Mammary epithelial cell (primary cell): ENCODE data around the gene MYO5C.

Source experiments
- CTCF ChIP-seq, 2 donors: IDR thresholded peaks in 1 of 2; conservative IDR thresholded peaks in 1 of 2; 2 replicates each; pipeline ENCODE4 v1.5.1; 2011 to 2012; ENCODE audit warnings: inconsistent platforms in 2 of 2, low read length in 2 of 2, mild to moderate bottlenecking in 2 of 2, control low read depth in 1 of 2, low read depth in 1 of 2; ENCODE audit not compliant: insufficient read depth in 1 of 2; ENCODE audit errors: extremely low read depth in 1 of 2
- EZH2 ChIP-seq: IDR thresholded peaks from 2 replicates; pipeline ENCODE4 v1.6.1; 2012; ENCODE audit warnings: low read length, inconsistent platforms, borderline replicate concordance

- TF ChIP-seq CTCF (conservative IDR thresholded peaks at IDR 0.05 in 1 of 2, IDR thresholded peaks at IDR 0.05 in 1 of 2; ENCODE audit: extremely low read depth in 1 of 2, insufficient read depth in 1 of 2, low read depth in 1 of 2, low read length in 2 of 2), result no peak
- TF ChIP-seq EZH2, result no peak
These were observed 11.4 kb downstream of the MYO5C start for GRCh38 chr15:52284164-52284563.
